Prostate gland (tissue), 2 donors: ENCODE results near the gene TRIM67.

ENCODE experiments used
- POLR2A ChIP-seq: fragments of 450-650 bp; IDR thresholded peaks from one replicate; pipeline ENCODE4 v1.6.1; 2016; ENCODE audit warnings: antibody characterized with exemption, mild to moderate bottlenecking
- POLR2AphosphoS5 ChIP-seq: sonication (generic); formaldehyde crosslinking; IDR thresholded peaks from one replicate; pipeline ENCODE4 v1.6.1; 2017; ENCODE audit warnings: antibody characterized with exemption
- TF ChIP-seq, protein P1 (sequence below), 4 experiments: fragments of 200-600 bp in 2 of 4; fragments of 450-650 bp in 2 of 4; sonication (generic) in 2 of 4; IDR thresholded peaks; 1 replicate in 3 of 4; 2 replicates in 1 of 4; pipeline ENCODE4 v1.5.1; 2016 to 2019; ENCODE audit warnings: antibody characterized with exemption in 4 of 4, mild to moderate bottlenecking in 2 of 4, moderate library complexity in 2 of 4

DNA sequence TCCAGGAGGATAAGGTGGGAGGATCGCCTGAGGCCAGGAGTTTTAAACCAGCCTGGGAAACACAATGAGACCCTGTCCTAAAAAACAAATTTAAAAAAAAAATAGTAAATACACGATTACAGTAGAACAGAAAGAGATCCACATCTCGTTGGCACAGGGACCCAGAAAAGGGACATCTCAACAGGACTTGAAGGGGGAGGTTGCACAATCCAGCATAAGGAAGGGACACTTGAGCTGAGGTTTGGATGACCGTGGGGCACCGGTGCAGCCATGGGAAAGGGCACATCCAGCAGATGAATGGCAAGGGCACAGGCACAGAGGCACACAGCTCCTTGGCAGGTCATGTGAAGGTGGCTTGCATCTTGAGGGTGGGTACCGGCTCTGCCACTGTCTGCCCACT lies 20.5 kb downstream of the TRIM67 start:
- no peak for TF ChIP-seq POLR2A
- TF ChIP-seq, protein P1, sequence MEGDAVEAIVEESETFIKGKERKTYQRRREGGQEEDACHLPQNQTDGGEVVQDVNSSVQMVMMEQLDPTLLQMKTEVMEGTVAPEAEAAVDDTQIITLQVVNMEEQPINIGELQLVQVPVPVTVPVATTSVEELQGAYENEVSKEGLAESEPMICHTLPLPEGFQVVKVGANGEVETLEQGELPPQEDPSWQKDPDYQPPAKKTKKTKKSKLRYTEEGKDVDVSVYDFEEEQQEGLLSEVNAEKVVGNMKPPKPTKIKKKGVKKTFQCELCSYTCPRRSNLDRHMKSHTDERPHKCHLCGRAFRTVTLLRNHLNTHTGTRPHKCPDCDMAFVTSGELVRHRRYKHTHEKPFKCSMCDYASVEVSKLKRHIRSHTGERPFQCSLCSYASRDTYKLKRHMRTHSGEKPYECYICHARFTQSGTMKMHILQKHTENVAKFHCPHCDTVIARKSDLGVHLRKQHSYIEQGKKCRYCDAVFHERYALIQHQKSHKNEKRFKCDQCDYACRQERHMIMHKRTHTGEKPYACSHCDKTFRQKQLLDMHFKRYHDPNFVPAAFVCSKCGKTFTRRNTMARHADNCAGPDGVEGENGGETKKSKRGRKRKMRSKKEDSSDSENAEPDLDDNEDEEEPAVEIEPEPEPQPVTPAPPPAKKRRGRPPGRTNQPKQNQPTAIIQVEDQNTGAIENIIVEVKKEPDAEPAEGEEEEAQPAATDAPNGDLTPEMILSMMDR (IDR thresholded peaks at IDR 0.05): no peak
- no peak for TF ChIP-seq POLR2AphosphoS5
